OCI-LY7 (cell line): ENCODE measurements around the gene BRD8. TPM values are rescaled to one million over a fixed set of nuclear protein-coding genes. Genes with fewer than 3 reads are reported as not detected.

ENCODE experiments used
- BruUV-seq: library from RNA; stranded (reverse); fragments of 400-500 nt; replicated peaks from 2 replicates; lab custom pipeline; 2021; lab: Mats Ljungman, UMichigan
- CTCF ChIA-PET: fragments of 300-600 bp; sonication (Branson Sonifier 250); formaldehyde crosslinking; loops from one replicate; lab custom pipeline; 2022; ENCODE audit warnings: antibody characterized with exemption; ENCODE audit not compliant: unreplicated experiment; lab: Charles Lee
- POLR2A ChIA-PET: fragments of 300-600 bp; sonication (Branson Sonifier 250); formaldehyde crosslinking; loops from one replicate; lab custom pipeline; 2022; ENCODE audit warnings: antibody characterized with exemption; lab: Charles Lee
- DNase-seq: peaks from one replicate; pipeline ENCODE4 v3.0.0-alpha.2; 2015; ENCODE audit warnings: low spot score
- H2AFZ ChIP-seq: fragments of 200-600 bp; sonication (generic), shearing (Covaris generic); 2 replicates; pipeline ENCODE4 v1.6.1; 2014; ENCODE audit warnings: mild to moderate bottlenecking, antibody characterized with exemption, low read length, moderate library complexity
- H3K27ac ChIP-seq: fragments of 200-600 bp; sonication (generic); 2 replicates; pipeline ENCODE4 v1.5.1; 2014; ENCODE audit warnings: mixed run types, low read depth, mild to moderate bottlenecking, moderate library complexity, low read length, inconsistent platforms; ENCODE audit not compliant: poor library complexity, severe bottlenecking
- H3K36me3 ChIP-seq: fragments of 200-600 bp; sonication (generic); 2 replicates; pipeline ENCODE4 v1.6.1; 2014; ENCODE audit warnings: mild to moderate bottlenecking, antibody characterized with exemption, low read length, moderate library complexity, mixed read lengths; ENCODE audit not compliant: insufficient read depth
- H3K4me1 ChIP-seq: fragments of 200-600 bp; sonication (generic); 2 replicates; pipeline ENCODE4 v1.5.1; 2014; ENCODE audit warnings: mild to moderate bottlenecking, low read length; ENCODE audit not compliant: insufficient read depth, poor library complexity, severe bottlenecking
- H3K4me2 ChIP-seq: fragments of 200-600 bp; sonication (generic); 2 replicates; pipeline ENCODE4 v1.6.1; 2014; ENCODE audit warnings: mild to moderate bottlenecking, low read length
- H3K4me3 ChIP-seq: fragments of 200-600 bp; sonication (generic); 2 replicates; pipeline ENCODE4 v1.5.1; 2014; ENCODE audit warnings: mild to moderate bottlenecking, low read depth, low read length; ENCODE audit not compliant: poor library complexity, severe bottlenecking
- H3K79me2 ChIP-seq: fragments of 200-600 bp; sonication (generic); 2 replicates; pipeline ENCODE4 v1.6.1; 2016; ENCODE audit warnings: low read depth, mild to moderate bottlenecking, low read length, moderate library complexity, mixed read lengths; ENCODE audit not compliant: insufficient read depth
- H3K9me2 ChIP-seq: fragments of 200-600 bp; sonication (generic); 2 replicates; pipeline ENCODE4 v1.6.1; 2016; ENCODE audit warnings: mild to moderate bottlenecking, low read length, mixed read lengths; ENCODE audit not compliant: insufficient read depth
- H3K9me3 ChIP-seq: fragments of 200-600 bp; sonication (generic); 2 replicates; pipeline ENCODE4 v1.6.1; 2014; ENCODE audit warnings: mild to moderate bottlenecking, mixed run types, low read length, mixed read lengths
- H4K20me1 ChIP-seq: fragments of 200-600 bp; sonication (generic); 2 replicates; pipeline ENCODE4 v1.6.1; 2014; ENCODE audit warnings: mild to moderate bottlenecking, antibody characterized with exemption, low read length, moderate library complexity, mixed read lengths; ENCODE audit not compliant: insufficient read depth
- CTCF ChIP-seq: fragments of 200-600 bp; sonication (generic); conservative IDR thresholded peaks from 2 replicates; pipeline ENCODE4 v1.5.1; 2014; ENCODE audit warnings: mild to moderate bottlenecking, antibody characterized with exemption, low read length, moderate library complexity, mixed read lengths
- EZH2phosphoT487 ChIP-seq: fragments of 200-600 bp; sonication (generic); IDR thresholded peaks from 2 replicates; pipeline ENCODE4 v1.6.1; 2018; ENCODE audit warnings: low read depth, borderline replicate concordance, mild to moderate bottlenecking, mixed run types, antibody characterized with exemption, low read length, moderate library complexity, mixed read lengths
- intact Hi-C: fragments of 100-400 bp; cut with micrococcal nuclease; formaldehyde crosslinking; loops from one replicate; pipeline ENCODE4 v1.10.0; 2022; ENCODE audit not compliant: unreplicated experiment
- total RNA-seq, 2 experiments: library from RNA; depleted of rRNA in 1 of 2; stranded (reverse); fragments of >200 nt in 1 of 2; shearing (Covaris generic) in 1 of 2; gene quantifications; 2 replicates each; pipeline ENCODE4 v1.2.3, GENCODE V29; 2014 to 2022

BRD8 gene
- total RNA-seq, 2 experiments from 2014 or later: 71.7 to 92.7 TPM

- ChIA-PET CTCF (interaction anchor here (0.6 kb wide), 1 partner anchor 222 kb away, joined by 3 read pairs; no protein-coding TSS in a partner anchor), POLR2A (interaction anchor here (0.5 to 1.3 kb wide), 7 partner anchors 11 to 155 kb away, joined by 3 to 7 read pairs (median 3); no protein-coding TSS in a partner anchor)
- peaks cover 11% of the 10 kb centered on the region for H3K4me1 ChIP-seq
- no peaks in the 10 kb centered on the region for H4K20me1 ChIP-seq
- no peaks in the 10 kb centered on the region for H3K79me2 ChIP-seq
- H3K4me3 ChIP-seq: no peak overlapping the region
- BruUV-seq: no TSS peak
- H3K27ac ChIP-seq: no peak overlapping the region
- H3K36me3 ChIP-seq: no peaks in the 10 kb centered on the region
- H2AFZ ChIP-seq: peak overlapping the region; percentile 82
- no peaks in the 10 kb centered on the region for H3K9me2 ChIP-seq
- DNase-seq: no peak
- peak overlapping the region; percentile 34 for H3K4me2 ChIP-seq
- no peaks in the 10 kb centered on the region for H3K9me3 ChIP-seq
- TF ChIP-seq CTCF: no peak
- TF ChIP-seq EZH2phosphoT487: no peak
- intact Hi-C loops: no loop called here
Measured at GRCh38 chr5:138103319-138103637, 75.2 kb downstream of the BRD8 start.

GRCh38 chr5:138102454-138103318 lies 75.7 kb downstream of the BRD8 start:
- Histone ChIP-seq H3K4me3 (no peak overlapping the region), H3K4me1 (peaks cover 11% of the 10 kb centered on the region), H4K20me1 (no peaks in the 10 kb centered on the region), H2AFZ (peak overlapping the region; percentile 82), H3K4me2 (peak overlapping the region; percentile 34), H3K36me3 (no peaks in the 10 kb centered on the region), H3K9me3 (no peaks in the 10 kb centered on the region), H3K9me2 (no peaks in the 10 kb centered on the region), H3K79me2 (no peaks in the 10 kb centered on the region), H3K27ac (no peak overlapping the region)
- CTCF ChIA-PET: no interaction called here
- no TSS peak for BruUV-seq
- no peak for TF ChIP-seq EZH2phosphoT487
- no peak for TF ChIP-seq CTCF
- intact Hi-C loops: no loop called here
- DNase-seq: peak; percentile 54
- POLR2A ChIA-PET: interaction anchor here (0.5 to 1.3 kb wide), 7 partner anchors 11 to 76 kb away, joined by 3 to 7 read pairs (median 3); partner anchors contain the start of genes BRD8 and KIF20A
